ENCODE measurements around the gene TRIP12.

TRIP12 gene

DNA sequence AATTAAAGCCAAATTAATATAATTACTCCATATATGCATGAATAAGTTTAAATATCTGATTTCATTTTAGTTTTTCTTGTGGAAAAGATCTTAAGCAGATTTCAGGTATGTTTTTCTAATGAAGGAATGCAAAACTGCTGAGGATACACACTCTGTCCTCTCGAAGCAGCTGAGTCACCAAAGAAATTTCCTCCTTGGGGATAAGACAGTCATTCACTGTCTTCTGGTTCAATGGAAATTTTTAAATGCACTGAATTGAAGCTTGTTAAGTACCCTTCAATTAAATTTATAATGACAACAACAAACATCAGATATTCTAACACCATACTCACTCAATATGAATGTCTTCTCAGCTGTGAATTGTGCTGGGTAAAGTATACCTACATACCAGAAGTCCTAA is 106.0 kb downstream of the TRIP12 start:
- H3K9me3 ChIP-seq (ENCODE audit: control insufficient read depth, insufficient read depth, low read depth, low read length) = no peaks in the 10 kb centered on the region
- TF ChIP-seq YY2 (tag by site-specific recombination; IDR thresholded peaks at IDR 0.05) (no peak), ZSCAN23 (tag by site-specific recombination; IDR thresholded peaks at IDR 0.05) (no peak), ZEB2 (tag by site-specific recombination; IDR thresholded peaks at IDR 0.05) (no peak), ZNF174 (tag by site-specific recombination; IDR thresholded peaks at IDR 0.05) (no peak), SP7 (tag by site-specific recombination; IDR thresholded peaks at IDR 0.05) (no peak), SCRT1 (tag by site-specific recombination; IDR thresholded peaks at IDR 0.05; ENCODE audit: borderline replicate concordance) (no peak), KLF10 (tag by site-specific recombination; IDR thresholded peaks at IDR 0.05) (no peak), FEZF1 (tag by site-specific recombination; IDR thresholded peaks at IDR 0.05) (no peak), ZNF19 (tag by site-specific recombination; IDR thresholded peaks at IDR 0.05; ENCODE audit: low read depth) (no peak), ZNF146 (tag by site-specific recombination; IDR thresholded peaks at IDR 0.05) (no peak), ZNF571 (tag by site-specific recombination; IDR thresholded peaks at IDR 0.05) (no peak), ZNF248 (tag by site-specific recombination; IDR thresholded peaks at IDR 0.05) (no peak)
- TF ChIP-seq, protein P1, sequence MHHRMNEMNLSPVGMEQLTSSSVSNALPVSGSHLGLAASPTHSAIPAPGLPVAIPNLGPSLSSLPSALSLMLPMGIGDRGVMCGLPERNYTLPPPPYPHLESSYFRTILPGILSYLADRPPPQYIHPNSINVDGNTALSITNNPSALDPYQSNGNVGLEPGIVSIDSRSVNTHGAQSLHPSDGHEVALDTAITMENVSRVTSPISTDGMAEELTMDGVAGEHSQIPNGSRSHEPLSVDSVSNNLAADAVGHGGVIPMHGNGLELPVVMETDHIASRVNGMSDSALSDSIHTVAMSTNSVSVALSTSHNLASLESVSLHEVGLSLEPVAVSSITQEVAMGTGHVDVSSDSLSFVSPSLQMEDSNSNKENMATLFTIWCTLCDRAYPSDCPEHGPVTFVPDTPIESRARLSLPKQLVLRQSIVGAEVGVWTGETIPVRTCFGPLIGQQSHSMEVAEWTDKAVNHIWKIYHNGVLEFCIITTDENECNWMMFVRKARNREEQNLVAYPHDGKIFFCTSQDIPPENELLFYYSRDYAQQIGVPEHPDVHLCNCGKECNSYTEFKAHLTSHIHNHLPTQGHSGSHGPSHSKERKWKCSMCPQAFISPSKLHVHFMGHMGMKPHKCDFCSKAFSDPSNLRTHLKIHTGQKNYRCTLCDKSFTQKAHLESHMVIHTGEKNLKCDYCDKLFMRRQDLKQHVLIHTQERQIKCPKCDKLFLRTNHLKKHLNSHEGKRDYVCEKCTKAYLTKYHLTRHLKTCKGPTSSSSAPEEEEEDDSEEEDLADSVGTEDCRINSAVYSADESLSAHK (tag by site-specific recombination; IDR thresholded peaks at IDR 0.05) = no peak
- TF ChIP-seq, protein P2, sequence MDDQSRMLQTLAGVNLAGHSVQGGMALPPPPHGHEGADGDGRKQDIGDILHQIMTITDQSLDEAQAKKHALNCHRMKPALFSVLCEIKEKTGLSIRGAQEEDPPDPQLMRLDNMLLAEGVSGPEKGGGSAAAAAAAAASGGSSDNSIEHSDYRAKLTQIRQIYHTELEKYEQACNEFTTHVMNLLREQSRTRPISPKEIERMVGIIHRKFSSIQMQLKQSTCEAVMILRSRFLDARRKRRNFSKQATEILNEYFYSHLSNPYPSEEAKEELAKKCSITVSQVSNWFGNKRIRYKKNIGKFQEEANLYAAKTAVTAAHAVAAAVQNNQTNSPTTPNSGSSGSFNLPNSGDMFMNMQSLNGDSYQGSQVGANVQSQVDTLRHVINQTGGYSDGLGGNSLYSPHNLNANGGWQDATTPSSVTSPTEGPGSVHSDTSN (CRISPR knock-in tag; IDR thresholded peaks at IDR 0.05) = no peak
- TF ChIP-seq, protein P3, sequence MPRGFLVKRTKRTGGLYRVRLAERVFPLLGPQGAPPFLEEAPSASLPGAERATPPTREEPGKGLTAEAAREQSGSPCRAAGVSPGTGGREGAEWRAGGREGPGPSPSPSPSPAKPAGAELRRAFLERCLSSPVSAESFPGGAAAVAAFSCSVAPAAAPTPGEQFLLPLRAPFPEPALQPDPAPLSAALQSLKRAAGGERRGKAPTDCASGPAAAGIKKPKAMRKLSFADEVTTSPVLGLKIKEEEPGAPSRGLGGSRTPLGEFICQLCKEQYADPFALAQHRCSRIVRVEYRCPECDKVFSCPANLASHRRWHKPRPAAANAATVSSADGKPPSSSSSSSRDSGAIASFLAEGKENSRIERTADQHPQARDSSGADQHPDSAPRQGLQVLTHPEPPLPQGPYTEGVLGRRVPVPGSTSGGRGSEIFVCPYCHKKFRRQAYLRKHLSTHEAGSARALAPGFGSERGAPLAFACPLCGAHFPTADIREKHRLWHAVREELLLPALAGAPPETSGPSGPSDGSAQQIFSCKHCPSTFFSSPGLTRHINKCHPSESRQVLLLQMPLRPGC (tag by site-specific recombination; IDR thresholded peaks at IDR 0.05) = no peak
- peaks cover 19 to 38% of the 10 kb centered on the region in 2 experiments for H3K36me3 ChIP-seq (ENCODE audit: control insufficient read depth in 2 of 2, insufficient read depth in 1 of 2, low read length in 2 of 2)
- H3K4me1 ChIP-seq (ENCODE audit: control insufficient read depth, insufficient read depth, low read length) = no peaks in the 10 kb centered on the region
- ChIA-PET POLR2A (no interaction called here), CTCF (interaction anchor here (0.5 to 2.8 kb wide), 5 partner anchors 12 to 682 kb away, joined by 3 to 11 read pairs (median 8); no protein-coding TSS in a partner anchor)
- H3K4me3 ChIP-seq (ENCODE audit: low read depth, low read length) = no peak overlapping the region
- no peak overlapping the region for H3K27ac ChIP-seq (ENCODE audit: extremely low read depth, low read depth, low read length)

DNA sequence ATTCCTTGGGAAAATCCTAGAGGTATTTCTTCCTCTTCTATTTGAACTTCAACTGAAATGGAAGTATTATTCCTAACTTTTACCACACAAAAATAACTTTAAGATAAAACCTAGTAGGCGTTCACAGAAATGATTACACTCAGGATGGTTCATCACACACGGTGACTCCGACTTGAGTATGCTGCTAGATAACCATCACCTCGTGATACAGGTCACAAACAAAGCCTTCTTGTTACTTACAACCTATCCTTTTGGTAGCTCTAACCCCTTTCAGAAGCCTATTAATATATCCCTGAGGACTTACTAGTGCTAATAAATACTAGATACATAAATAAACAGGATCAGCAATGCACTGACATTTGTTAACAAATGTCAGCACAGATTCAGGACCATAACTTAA is 106.5 kb downstream of the TRIP12 start:
- Histone ChIP-seq H3K27ac (ENCODE audit: extremely low read depth, low read depth, low read length) (no peak overlapping the region), H3K4me3 (ENCODE audit: low read depth, low read length) (no peak overlapping the region), H3K36me3 (ENCODE audit: control insufficient read depth in 2 of 2, insufficient read depth in 1 of 2, low read length in 2 of 2) (peaks cover 19 to 43% of the 10 kb centered on the region in 2 experiments), H3K4me1 (ENCODE audit: control insufficient read depth, insufficient read depth, low read length) (no peaks in the 10 kb centered on the region), H3K9me3 (ENCODE audit: control insufficient read depth, insufficient read depth, low read depth, low read length) (no peaks in the 10 kb centered on the region)
- ChIA-PET POLR2A (no interaction called here), CTCF (interaction anchor here (0.5 to 2.8 kb wide), 6 partner anchors 12 to 980 kb away, joined by 3 to 11 read pairs (median 6); no protein-coding TSS in a partner anchor)
- TF ChIP-seq ZNF600 (tag by site-specific recombination; IDR thresholded peaks at IDR 0.05) = no peak
- no peak for TF ChIP-seq BCL11A (tag by site-specific recombination; IDR thresholded peaks at IDR 0.05; ENCODE audit: low read depth)
- TF ChIP-seq ZBTB1 (tag by site-specific recombination; IDR thresholded peaks at IDR 0.05) = no peak
- no peak for TF ChIP-seq ZNF37A (tag by site-specific recombination; IDR thresholded peaks at IDR 0.05)
- TF ChIP-seq ZNF677 (tag by site-specific recombination; IDR thresholded peaks at IDR 0.05) = no peak
- TF ChIP-seq RBAK (tag by site-specific recombination; IDR thresholded peaks at IDR 0.05) = no peak
- TF ChIP-seq EGR2 (tag by site-specific recombination; IDR thresholded peaks at IDR 0.05; ENCODE audit: low read depth) = no peak
- no peak for TF ChIP-seq BCL11B (tag by site-specific recombination; IDR thresholded peaks at IDR 0.05; ENCODE audit: low read depth)
- TF ChIP-seq KLF1 (tag by site-specific recombination; IDR thresholded peaks at IDR 0.05) = no peak
- TF ChIP-seq, protein P4, sequence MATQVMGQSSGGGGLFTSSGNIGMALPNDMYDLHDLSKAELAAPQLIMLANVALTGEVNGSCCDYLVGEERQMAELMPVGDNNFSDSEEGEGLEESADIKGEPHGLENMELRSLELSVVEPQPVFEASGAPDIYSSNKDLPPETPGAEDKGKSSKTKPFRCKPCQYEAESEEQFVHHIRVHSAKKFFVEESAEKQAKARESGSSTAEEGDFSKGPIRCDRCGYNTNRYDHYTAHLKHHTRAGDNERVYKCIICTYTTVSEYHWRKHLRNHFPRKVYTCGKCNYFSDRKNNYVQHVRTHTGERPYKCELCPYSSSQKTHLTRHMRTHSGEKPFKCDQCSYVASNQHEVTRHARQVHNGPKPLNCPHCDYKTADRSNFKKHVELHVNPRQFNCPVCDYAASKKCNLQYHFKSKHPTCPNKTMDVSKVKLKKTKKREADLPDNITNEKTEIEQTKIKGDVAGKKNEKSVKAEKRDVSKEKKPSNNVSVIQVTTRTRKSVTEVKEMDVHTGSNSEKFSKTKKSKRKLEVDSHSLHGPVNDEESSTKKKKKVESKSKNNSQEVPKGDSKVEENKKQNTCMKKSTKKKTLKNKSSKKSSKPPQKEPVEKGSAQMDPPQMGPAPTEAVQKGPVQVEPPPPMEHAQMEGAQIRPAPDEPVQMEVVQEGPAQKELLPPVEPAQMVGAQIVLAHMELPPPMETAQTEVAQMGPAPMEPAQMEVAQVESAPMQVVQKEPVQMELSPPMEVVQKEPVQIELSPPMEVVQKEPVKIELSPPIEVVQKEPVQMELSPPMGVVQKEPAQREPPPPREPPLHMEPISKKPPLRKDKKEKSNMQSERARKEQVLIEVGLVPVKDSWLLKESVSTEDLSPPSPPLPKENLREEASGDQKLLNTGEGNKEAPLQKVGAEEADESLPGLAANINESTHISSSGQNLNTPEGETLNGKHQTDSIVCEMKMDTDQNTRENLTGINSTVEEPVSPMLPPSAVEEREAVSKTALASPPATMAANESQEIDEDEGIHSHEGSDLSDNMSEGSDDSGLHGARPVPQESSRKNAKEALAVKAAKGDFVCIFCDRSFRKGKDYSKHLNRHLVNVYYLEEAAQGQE (tag by site-specific recombination; IDR thresholded peaks at IDR 0.05) = no peak
- no peak for TF ChIP-seq ZNF248 (tag by site-specific recombination; IDR thresholded peaks at IDR 0.05)
- TF ChIP-seq ZNF473 (tag by site-specific recombination; IDR thresholded peaks at IDR 0.05) = no peak
- TF ChIP-seq ZNF501 (tag by site-specific recombination; IDR thresholded peaks at IDR 0.05) = no peak
- TF ChIP-seq ZNF670 (tag by site-specific recombination; IDR thresholded peaks at IDR 0.05; ENCODE audit: low read depth) = no peak
- no peak for TF ChIP-seq ZBTB20 (tag by site-specific recombination; IDR thresholded peaks at IDR 0.05)
- no peak for TF ChIP-seq ZNF292 (tag by site-specific recombination; IDR thresholded peaks at IDR 0.05; ENCODE audit: borderline replicate concordance, low read depth)
